Testis (tissue), 3 donors: ENCODE results near the gene ZNF593OS. TPM values are rescaled to one million over a fixed set of nuclear protein-coding genes. Genes with fewer than 3 reads are reported as not detected.
A peak's percentile ranks its signal among the peaks of the same experiment; 100 is the strongest.

Source experiments
- DNase-seq: peaks from one replicate; pipeline ENCODE4 v3.0.0-alpha.2; 2019
- H3K27ac ChIP-seq, 2 donors: fragments of 200-600 bp; sonication (generic); one replicate each; pipeline ENCODE4 v1.5.1; 2019
- H3K27me3 ChIP-seq: fragments of 200-600 bp; sonication (generic); one replicate; pipeline ENCODE4 v1.5.1; 2019
- H3K36me3 ChIP-seq: fragments of 200-600 bp; sonication (generic); one replicate; pipeline ENCODE4 v1.5.1; 2017; ENCODE audit warnings: low read depth; ENCODE audit errors: missing control alignments
- H3K4me1 ChIP-seq: fragments of 200-600 bp; sonication (generic); one replicate; pipeline ENCODE4 v1.5.1; 2019
- H3K4me3 ChIP-seq, 2 donors: fragments of 200-600 bp; sonication (generic); one replicate each; pipeline ENCODE4 v1.5.1; 2017 to 2019
- H3K9me3 ChIP-seq: fragments of 200-600 bp; sonication (generic); one replicate; pipeline ENCODE4 v1.5.1; 2017
- POLR2A ChIP-seq: fragments of 450-650 bp; IDR thresholded peaks from one replicate; pipeline ENCODE4 v1.6.1; 2017; ENCODE audit warnings: antibody characterized with exemption, mild to moderate bottlenecking, moderate library complexity
- WGBS, 2 donors: methylation state at CpG; one replicate each; pipeline ENCODE4 v1.1.5; 2018; 5-methylcytosine and 5-hydroxymethylcytosine counted together
- intact Hi-C: fragments of 100-400 bp; cut with DNase I; formaldehyde crosslinking; loops from one replicate; pipeline ENCODE4 v1.15.1; 2023; ENCODE audit warnings: low total_unique reads
- polyA plus RNA-seq: library from polyadenylated mRNA; stranded (reverse); fragments of 350-450 nt; fragmentation: Illumina TruSeq; extraction: RNeasy Lipid Tissue Mini Kit (QIAGEN cat#74804); gene quantifications from one replicate; pipeline ENCODE4 v1.2.3, GENCODE V29; 2014; ENCODE audit warnings: low read depth, low replicate concordance; ENCODE audit not compliant: insufficient read depth
- total RNA-seq, 2 donors: library from RNA; depleted of rRNA; stranded (reverse); fragments of >200 nt; gene quantifications; one replicate each; pipeline ENCODE4 v1.2.3, GENCODE V29; 2016
- TF ChIP-seq, protein P1 (sequence below), 3 experiments: fragments of 450-650 bp in 2 of 3; fragments of 200-600 bp in 1 of 3; sonication (generic) in 1 of 3; IDR thresholded peaks; one replicate each; pipeline ENCODE4 v1.5.1; 2016 to 2019; ENCODE audit warnings: antibody characterized with exemption in 3 of 3, mild to moderate bottlenecking in 2 of 3, moderate library complexity in 1 of 3

The ZNF593OS gene
- total and polyA plus RNA-seq, 3 donors from 2014 or later = 0.62 to 1.7 TPM; not detected in 1

DNA sequence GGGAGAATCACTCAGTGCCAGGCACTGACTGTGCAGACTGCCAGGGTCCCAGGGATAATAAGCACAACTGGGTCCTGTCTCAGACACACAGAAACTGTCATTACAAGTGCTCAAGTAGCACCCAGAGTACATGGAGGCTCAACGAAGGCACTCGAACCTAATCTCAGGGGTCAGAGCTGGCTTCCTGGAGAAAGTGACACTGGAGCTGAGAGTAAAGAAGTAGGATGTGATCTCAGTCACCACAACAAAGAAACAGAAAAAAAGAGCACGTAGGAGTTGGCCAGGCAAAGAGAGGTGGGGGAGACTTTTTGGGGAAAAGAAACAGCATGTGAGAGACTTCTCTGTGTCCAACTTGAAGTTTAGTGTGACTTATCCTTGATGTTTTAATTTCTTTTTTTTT lies 20.1 kb upstream of the ZNF593OS start:
- H3K9me3 ChIP-seq = no peaks in the 10 kb centered on the region
- TF ChIP-seq POLR2A = no peak
- TF ChIP-seq, protein P1, sequence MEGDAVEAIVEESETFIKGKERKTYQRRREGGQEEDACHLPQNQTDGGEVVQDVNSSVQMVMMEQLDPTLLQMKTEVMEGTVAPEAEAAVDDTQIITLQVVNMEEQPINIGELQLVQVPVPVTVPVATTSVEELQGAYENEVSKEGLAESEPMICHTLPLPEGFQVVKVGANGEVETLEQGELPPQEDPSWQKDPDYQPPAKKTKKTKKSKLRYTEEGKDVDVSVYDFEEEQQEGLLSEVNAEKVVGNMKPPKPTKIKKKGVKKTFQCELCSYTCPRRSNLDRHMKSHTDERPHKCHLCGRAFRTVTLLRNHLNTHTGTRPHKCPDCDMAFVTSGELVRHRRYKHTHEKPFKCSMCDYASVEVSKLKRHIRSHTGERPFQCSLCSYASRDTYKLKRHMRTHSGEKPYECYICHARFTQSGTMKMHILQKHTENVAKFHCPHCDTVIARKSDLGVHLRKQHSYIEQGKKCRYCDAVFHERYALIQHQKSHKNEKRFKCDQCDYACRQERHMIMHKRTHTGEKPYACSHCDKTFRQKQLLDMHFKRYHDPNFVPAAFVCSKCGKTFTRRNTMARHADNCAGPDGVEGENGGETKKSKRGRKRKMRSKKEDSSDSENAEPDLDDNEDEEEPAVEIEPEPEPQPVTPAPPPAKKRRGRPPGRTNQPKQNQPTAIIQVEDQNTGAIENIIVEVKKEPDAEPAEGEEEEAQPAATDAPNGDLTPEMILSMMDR (IDR thresholded peaks at IDR 0.05) = no peak
- no peaks in the 10 kb centered on the region for H3K36me3 ChIP-seq
- no peaks in the 10 kb centered on the region for H3K27me3 ChIP-seq
- H3K4me1 ChIP-seq = no peaks in the 10 kb centered on the region
- 65 to 73% methylated on average over 3 of the region's 3 CpGs for WGBS, 2 donors
- no peak for DNase-seq
- H3K27ac ChIP-seq = no peak overlapping the region
- no peak overlapping the region for H3K4me3 ChIP-seq
- intact Hi-C loops = no loop called here

DNA sequence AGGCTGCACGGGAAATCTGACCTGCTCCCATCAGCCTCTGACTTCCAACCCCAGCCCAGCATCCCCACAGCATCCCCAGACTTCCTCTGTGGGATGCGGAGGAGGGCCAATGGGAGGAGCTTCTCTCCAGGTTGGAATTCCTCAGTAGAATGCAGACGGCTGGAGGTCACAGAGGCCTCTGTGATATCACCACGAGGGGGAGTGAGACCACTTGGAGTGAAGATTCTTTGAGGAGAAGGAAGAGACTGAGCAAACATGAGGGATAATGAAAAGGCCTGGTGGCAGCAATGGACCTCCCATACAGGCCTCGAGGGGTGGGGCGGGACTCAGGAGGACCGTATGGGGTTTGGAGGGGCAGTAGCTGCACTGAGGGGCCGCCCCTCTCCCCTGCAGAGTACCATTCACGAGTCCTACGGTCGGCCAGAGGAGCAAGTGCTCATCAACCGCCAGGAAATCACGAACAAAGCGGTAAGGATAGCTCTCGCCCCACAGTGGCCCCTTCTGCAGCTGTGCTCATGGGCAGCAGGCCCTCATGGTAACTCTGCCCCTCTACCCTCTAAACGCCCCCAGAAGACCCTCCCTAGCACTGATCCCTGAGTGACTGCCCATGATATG lies 18.8 kb upstream of the ZNF593OS start, which contains the start of gene CATSPER4:
Gene CATSPER4, plus strand, starts transcription at position 230 of the 615 bp plus-strand sequence. Its CDS starts 26 bp downstream, at position 256.
- H3K4me3 ChIP-seq = no peak within 1 kb of the TSS
- peak; percentile 67 for DNase-seq
- H3K27ac ChIP-seq = no peak within 1 kb of the TSS
- H3K27me3 ChIP-seq = no peaks in the 10 kb centered on the region
- WGBS, 2 donors = 49 to 66% methylated on average over 16 of the region's 16 CpGs
- intact Hi-C loops = no loop called here
- no peak for TF ChIP-seq POLR2A
- TF ChIP-seq, protein P1 (IDR thresholded peaks at IDR 0.05) = peak in 1 of 3 experiments; percentile 10
- no peaks in the 10 kb centered on the region for H3K9me3 ChIP-seq
- no peaks in the 10 kb centered on the region for H3K4me1 ChIP-seq
- H3K36me3 ChIP-seq = no peaks in the 10 kb centered on the region

DNA sequence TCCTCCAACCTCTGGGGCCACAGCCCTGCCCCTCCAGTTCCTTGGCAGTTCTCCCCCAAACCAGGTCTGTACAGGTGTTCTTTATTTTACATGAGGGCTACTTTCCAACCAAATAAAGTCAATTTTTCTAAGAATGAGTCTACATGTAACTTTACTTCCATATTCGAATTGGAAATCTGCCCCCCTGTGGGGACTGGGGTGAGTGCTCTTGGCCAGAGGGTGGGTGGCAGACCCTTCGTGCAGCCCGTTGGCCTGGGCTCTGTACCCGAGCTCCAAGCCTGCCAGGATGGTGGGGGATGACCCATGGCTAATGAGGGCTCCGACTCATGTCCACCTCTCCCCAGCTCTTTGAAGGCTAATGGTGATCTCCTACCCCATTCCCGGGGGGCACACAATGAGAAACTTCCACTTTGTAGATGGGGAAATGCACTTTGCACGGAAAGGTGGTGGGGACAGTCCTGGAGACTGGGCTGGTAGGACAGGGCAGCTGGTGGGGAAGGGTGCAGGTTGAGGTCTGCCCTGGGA lies 18.2 kb upstream of the ZNF593OS start:
- 80 to 91% methylated on average over 7 of the region's 7 CpGs for WGBS, 2 donors
- H3K4me3 ChIP-seq = no peak overlapping the region
- H3K9me3 ChIP-seq = no peaks in the 10 kb centered on the region
- no peaks in the 10 kb centered on the region for H3K27me3 ChIP-seq
- no peaks in the 10 kb centered on the region for H3K36me3 ChIP-seq
- H3K27ac ChIP-seq = no peak overlapping the region
- H3K4me1 ChIP-seq = no peaks in the 10 kb centered on the region
- DNase-seq = no peak
- TF ChIP-seq POLR2A = no peak
- TF ChIP-seq, protein P1 (IDR thresholded peaks at IDR 0.05) = no peak
- intact Hi-C loops = no loop called here

DNA sequence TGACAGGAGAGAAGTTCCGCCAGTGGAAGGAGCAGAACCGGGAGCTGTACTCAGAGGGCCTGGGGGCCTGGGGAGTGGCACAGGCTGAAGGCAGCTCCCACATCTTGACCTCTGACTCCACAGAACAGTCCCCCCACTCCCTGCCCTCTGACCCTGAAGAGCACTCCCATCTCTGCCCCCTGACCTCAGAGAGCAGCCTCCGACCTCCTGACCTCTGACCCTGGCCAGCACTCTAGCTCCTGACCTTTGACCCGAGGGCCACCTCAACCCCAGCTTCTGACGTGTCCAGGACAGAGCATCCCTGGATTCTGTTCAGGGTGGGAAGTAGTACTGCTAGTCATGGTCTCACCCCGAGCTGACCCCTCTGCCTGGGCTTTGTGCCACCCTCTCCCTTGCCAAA lies 17.7 kb upstream of the ZNF593OS start:
- TF ChIP-seq, protein P1 (IDR thresholded peaks at IDR 0.05) = no peak
- DNase-seq = no peak
- no peaks in the 10 kb centered on the region for H3K36me3 ChIP-seq
- no peak overlapping the region for H3K27ac ChIP-seq
- H3K27me3 ChIP-seq = no peaks in the 10 kb centered on the region
- no peak overlapping the region for H3K4me3 ChIP-seq
- no peaks in the 10 kb centered on the region for H3K4me1 ChIP-seq
- no peaks in the 10 kb centered on the region for H3K9me3 ChIP-seq
- WGBS, 2 donors = 55 to 74% methylated on average over 4 to 6 of the region's 6 CpGs
- intact Hi-C loops = no loop called here

DNA sequence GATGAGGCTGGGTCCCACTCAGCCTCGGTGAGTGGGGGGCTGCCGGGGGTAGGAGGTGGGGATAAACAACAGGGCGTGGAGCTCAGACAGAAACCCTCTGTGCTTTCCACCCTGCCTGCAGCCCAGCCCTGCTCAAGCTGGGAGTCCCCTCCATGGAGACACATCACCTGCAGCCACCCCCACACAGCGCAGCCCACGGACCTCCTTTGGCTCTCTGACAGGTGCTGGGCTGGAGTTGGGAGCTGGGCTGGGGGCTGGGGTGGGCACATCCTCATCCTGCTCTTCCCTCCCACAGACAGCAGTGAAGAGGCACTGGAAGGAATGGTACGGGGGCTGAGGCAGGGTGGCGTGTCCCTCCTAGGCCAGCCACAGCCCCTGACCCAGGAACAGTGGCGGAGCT lies 16.8 kb upstream of the ZNF593OS start:
- H3K27me3 ChIP-seq = no peaks in the 10 kb centered on the region
- no peak for DNase-seq
- H3K27ac ChIP-seq = no peak overlapping the region
- intact Hi-C loops = no loop called here
- H3K9me3 ChIP-seq = no peaks in the 10 kb centered on the region
- 82% methylated on average over 8 of the region's 8 CpGs; no CpG with 5 or more reads in 1 of the 2 donors for WGBS, 2 donors
- no peaks in the 10 kb centered on the region for H3K36me3 ChIP-seq
- TF ChIP-seq, protein P1 (IDR thresholded peaks at IDR 0.05) = no peak
- TF ChIP-seq POLR2A = no peak
- H3K4me1 ChIP-seq = no peaks in the 10 kb centered on the region
- H3K4me3 ChIP-seq = no peak overlapping the region
